ENCODE results near the gene MSH2. TPM values are rescaled to one million over a fixed set of nuclear protein-coding genes. Genes with fewer than 3 reads are reported as not detected.
A peak's percentile ranks its signal among the peaks of the same experiment; 100 is the strongest.
"Not testable (repeated sequence)": the region's sequence is repeated elsewhere in the genome, so short reads cannot be mapped to it uniquely, and the experiment has no call there.

Gene MSH2
- total and polyA plus RNA-seq, 10 donors = 7.1 to 19.4 (median 15.5) TPM

DNA sequence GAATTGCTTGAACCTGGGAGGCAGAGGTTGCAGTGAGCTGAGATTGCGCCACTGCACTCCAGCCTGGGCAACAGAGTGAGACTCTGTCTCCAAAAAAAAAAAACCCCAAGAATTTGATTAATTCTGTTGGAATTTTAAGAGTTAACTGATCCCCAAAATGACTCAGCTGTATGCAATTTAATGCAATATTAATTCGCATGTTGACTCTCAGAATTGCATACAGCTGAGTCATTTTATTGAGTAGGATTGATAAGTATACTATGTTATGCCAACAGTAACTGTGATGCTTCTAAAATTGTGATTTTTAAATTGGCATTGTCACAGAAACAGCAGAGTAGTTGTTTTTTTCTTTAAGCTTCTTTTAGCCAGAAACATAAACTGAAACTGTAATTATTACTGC lies 19.6 kb downstream of the MSH2 start:
- Histone ChIP-seq H3K27ac (no peak overlapping the region), H3K4me1 (no peaks in the 10 kb centered on the region), H3K9me3 (no peaks in the 10 kb centered on the region), H3K4me3 (no peak overlapping the region), H3K27me3 (replicated peaks in 1 of 7) (no peaks in the 10 kb centered on the region), H3K36me3 (peaks cover 0 to 96% (median 25%) of the 10 kb centered on the region in 6 donors)
- TF ChIP-seq, protein P1, sequence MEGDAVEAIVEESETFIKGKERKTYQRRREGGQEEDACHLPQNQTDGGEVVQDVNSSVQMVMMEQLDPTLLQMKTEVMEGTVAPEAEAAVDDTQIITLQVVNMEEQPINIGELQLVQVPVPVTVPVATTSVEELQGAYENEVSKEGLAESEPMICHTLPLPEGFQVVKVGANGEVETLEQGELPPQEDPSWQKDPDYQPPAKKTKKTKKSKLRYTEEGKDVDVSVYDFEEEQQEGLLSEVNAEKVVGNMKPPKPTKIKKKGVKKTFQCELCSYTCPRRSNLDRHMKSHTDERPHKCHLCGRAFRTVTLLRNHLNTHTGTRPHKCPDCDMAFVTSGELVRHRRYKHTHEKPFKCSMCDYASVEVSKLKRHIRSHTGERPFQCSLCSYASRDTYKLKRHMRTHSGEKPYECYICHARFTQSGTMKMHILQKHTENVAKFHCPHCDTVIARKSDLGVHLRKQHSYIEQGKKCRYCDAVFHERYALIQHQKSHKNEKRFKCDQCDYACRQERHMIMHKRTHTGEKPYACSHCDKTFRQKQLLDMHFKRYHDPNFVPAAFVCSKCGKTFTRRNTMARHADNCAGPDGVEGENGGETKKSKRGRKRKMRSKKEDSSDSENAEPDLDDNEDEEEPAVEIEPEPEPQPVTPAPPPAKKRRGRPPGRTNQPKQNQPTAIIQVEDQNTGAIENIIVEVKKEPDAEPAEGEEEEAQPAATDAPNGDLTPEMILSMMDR (IDR thresholded peaks at IDR 0.05 in 8 of 11, conservative IDR thresholded peaks at IDR 0.05 in 3 of 11) = no peak
- no peak for TF ChIP-seq POLR2AphosphoS5 (IDR thresholded peaks at IDR 0.05)
- TF ChIP-seq POLR2A (IDR thresholded peaks at IDR 0.05) = no peak
- no peak for DNase-seq
- intact Hi-C loops (cut with DNase I; ENCODE audit: low total_unique reads) = no loop called here
- 86 to 97% (median 93%) methylated on average over 2 of the region's 2 CpGs for WGBS, 5 donors

DNA sequence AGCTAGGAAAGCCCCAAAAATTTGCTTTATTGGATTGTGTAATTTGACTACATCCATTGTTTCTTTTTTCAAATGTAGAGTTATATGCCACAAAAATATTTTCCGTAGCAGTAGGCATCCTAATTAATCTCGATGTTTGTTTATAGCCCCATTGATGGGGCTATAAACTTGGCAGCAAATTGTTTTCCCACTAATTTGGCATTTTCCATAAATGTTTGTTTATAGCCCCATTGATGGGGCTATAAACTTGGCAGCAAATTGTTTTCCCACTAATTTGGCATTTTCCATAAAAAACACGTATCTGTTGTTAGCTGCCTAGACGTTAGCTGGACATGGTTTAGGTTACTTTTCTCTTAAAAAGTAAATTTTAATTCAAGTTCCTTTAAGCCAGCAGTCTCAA lies 23.8 kb downstream of the MSH2 start:
- no peaks in the 10 kb centered on the region for H3K9me3 ChIP-seq
- H3K4me3 ChIP-seq = no peak overlapping the region
- intact Hi-C loops (cut with DNase I; ENCODE audit: low total_unique reads) = no loop called here
- H3K27me3 ChIP-seq (replicated peaks in 1 of 7) = no peaks in the 10 kb centered on the region
- no peak for DNase-seq
- H3K4me1 ChIP-seq = peaks cover 0 to 5% (median 0%) of the 10 kb centered on the region in 6 donors
- TF ChIP-seq POLR2A (IDR thresholded peaks at IDR 0.05) = no peak
- 90 to 96% (median 95%) methylated on average over 4 of the region's 4 CpGs for WGBS, 5 donors
- H3K27ac ChIP-seq = no peak overlapping the region
- H3K36me3 ChIP-seq = peaks cover 2 to 92% (median 35%) of the 10 kb centered on the region in 6 donors

DNA sequence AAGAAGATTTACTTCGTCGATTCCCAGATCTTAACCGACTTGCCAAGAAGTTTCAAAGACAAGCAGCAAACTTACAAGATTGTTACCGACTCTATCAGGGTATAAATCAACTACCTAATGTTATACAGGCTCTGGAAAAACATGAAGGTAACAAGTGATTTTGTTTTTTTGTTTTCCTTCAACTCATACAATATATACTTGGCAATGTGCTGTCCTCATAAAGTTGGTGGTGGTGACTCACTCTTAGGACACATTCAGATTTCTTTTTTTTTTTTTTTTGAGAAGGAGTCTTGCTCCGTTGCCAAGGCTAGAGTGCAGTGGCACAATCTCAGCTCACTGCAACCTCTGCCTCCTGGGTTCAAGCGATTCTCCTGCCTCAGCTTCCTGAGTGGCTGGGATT lies 26.8 kb downstream of the MSH2 start:
- no peaks in the 10 kb centered on the region for H3K27me3 ChIP-seq (replicated peaks in 1 of 7)
- no peaks in the 10 kb centered on the region for H3K9me3 ChIP-seq
- intact Hi-C loops (cut with DNase I; ENCODE audit: low total_unique reads) = no loop called here
- H3K36me3 ChIP-seq = peaks cover 2 to 66% (median 24%) of the 10 kb centered on the region in 6 donors
- no peak for TF ChIP-seq POLR2AphosphoS5 (IDR thresholded peaks at IDR 0.05)
- TF ChIP-seq, protein P1 (IDR thresholded peaks at IDR 0.05 in 8 of 11, conservative IDR thresholded peaks at IDR 0.05 in 3 of 11) = no peak
- no peak for TF ChIP-seq POLR2A (IDR thresholded peaks at IDR 0.05)
- no peak overlapping the region for H3K4me3 ChIP-seq
- peaks cover 0 to 5% (median 0%) of the 10 kb centered on the region in 6 donors for H3K4me1 ChIP-seq
- no peak overlapping the region for H3K27ac ChIP-seq
- no peak for DNase-seq
- WGBS, 5 donors = 87 to 93% (median 91%) methylated on average over 6 of the region's 6 CpGs

DNA sequence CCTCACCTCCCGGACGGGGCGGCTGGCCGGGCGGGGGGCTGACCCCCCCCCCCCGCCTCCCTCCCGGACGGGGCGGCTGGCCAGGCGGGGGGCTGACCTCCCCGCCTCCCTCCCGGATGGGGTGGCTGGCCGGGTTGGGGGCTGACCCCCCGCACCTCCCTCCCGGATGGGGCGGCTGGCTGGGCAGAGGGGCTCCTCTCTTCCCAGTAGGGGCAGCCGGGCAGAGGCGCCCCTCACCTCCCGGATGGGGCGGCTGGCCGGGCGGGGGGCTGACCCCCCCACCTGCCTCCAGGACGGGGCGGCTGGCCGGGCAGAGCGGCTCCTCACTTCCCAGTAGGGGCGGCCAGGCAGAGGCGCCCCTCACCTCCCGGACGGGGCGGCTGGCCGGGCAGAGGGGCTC lies 30.1 kb downstream of the MSH2 start:
- intact Hi-C loops (cut with DNase I; ENCODE audit: low total_unique reads); H3K27me3 ChIP-seq (replicated peaks in 1 of 7); H3K9me3 ChIP-seq; H3K27ac ChIP-seq; H3K4me3 ChIP-seq; H3K4me1 ChIP-seq; DNase-seq: not testable (repeated sequence)
- 91 to 100% (median 98%) methylated on average over 4 to 32 of the region's 32 CpGs; no CpG with 5 or more reads in 1 of the 5 donors for WGBS, 5 donors
- H3K36me3 ChIP-seq = peaks cover 2 to 39% (median 22%) of the 10 kb centered on the region in 6 donors

DNA sequence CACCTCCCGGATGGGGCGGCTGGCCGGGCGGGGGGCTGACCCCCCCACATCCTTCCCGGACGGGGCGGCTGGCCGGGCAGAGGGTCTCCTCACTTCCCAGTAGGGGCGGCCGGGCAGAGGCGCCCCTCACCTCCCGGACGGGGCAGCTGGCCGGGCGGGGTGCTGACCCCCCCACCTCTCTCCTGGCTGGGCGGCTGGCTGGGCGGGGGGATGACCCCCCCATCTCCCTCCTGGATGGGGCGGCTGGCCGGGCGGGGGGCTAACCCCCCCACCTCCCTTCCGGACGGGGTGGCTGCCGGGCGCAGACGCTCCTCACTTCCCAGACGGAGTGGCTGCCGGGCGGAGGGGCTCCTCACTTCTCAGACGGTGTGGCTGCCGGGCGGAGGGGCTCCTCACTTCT lies 30.5 kb downstream of the MSH2 start:
- H3K27ac ChIP-seq; H3K27me3 ChIP-seq (replicated peaks in 1 of 7); intact Hi-C loops (cut with DNase I; ENCODE audit: low total_unique reads); H3K9me3 ChIP-seq; H3K4me1 ChIP-seq; H3K4me3 ChIP-seq; DNase-seq: not testable (repeated sequence)
- WGBS, 5 donors = 93 to 100% (median 97%) methylated on average over 3 to 30 of the region's 31 CpGs
- peaks cover 2 to 38% (median 22%) of the 10 kb centered on the region in 6 donors for H3K36me3 ChIP-seq

DNA sequence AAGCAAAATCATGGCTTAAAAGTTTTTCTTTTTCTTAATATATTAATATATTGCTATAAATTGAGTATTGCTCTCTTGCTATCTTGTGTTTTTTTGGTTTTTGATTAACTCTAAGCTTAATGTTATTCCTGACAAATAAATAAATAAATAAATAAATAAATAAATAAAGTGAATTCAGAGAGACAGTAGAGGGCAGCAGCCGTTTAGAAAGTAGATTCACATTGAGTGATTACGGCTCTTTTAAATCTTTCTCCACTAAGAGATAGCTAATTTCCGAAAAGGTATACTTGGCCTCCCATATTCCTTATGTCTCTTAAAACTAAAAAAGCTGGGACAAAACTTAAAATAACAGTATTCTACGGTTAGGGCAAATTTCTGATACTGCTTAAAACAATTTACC lies 34.3 kb downstream of the MSH2 start:
- no peaks in the 10 kb centered on the region for H3K27me3 ChIP-seq (replicated peaks in 1 of 7)
- 43 to 67% (median 63%) methylated on average over 4 of the region's 4 CpGs for WGBS, 5 donors
- no peaks in the 10 kb centered on the region for H3K9me3 ChIP-seq
- H3K4me1 ChIP-seq = no peaks in the 10 kb centered on the region
- no peak overlapping the region for H3K27ac ChIP-seq
- intact Hi-C loops (cut with DNase I; ENCODE audit: low total_unique reads) = loop anchor here (5.0 kb wide), 2 partner anchors 330 to 670 kb away; no protein-coding TSS in a partner anchor
- no peak overlapping the region for H3K4me3 ChIP-seq
- DNase-seq = no peak
- no peak for TF ChIP-seq POLR2AphosphoS5 (IDR thresholded peaks at IDR 0.05)
- TF ChIP-seq, protein P1 (IDR thresholded peaks at IDR 0.05 in 8 of 11, conservative IDR thresholded peaks at IDR 0.05 in 3 of 11) = peak in 5 of 11 experiments; percentile 17 to 48 (median 28)
- peaks cover 0 to 14% (median 0%) of the 10 kb centered on the region in 6 donors for H3K36me3 ChIP-seq

Data from spleen (tissue), 11 donors.